ENCODE results near the gene MED20.

DNA sequence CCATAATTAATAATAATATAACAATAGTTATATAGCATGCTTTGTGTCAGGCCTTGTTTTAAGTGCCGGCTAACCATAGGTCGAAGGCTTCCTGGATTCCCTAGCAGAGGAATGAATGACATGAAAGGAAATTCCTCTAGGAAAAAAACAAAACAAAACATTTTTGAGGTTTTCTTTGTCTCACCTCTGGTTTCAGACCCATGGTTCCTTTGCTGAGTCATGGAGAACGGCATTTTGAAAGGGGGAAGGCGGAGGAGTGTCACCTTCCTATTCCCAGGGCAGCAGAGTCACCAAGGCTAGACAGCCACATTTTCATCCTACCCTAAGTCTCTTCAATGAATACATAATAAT is 46.0 kb upstream of the MED20 start:
- TF ChIP-seq, protein P1, sequence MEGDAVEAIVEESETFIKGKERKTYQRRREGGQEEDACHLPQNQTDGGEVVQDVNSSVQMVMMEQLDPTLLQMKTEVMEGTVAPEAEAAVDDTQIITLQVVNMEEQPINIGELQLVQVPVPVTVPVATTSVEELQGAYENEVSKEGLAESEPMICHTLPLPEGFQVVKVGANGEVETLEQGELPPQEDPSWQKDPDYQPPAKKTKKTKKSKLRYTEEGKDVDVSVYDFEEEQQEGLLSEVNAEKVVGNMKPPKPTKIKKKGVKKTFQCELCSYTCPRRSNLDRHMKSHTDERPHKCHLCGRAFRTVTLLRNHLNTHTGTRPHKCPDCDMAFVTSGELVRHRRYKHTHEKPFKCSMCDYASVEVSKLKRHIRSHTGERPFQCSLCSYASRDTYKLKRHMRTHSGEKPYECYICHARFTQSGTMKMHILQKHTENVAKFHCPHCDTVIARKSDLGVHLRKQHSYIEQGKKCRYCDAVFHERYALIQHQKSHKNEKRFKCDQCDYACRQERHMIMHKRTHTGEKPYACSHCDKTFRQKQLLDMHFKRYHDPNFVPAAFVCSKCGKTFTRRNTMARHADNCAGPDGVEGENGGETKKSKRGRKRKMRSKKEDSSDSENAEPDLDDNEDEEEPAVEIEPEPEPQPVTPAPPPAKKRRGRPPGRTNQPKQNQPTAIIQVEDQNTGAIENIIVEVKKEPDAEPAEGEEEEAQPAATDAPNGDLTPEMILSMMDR (IDR thresholded peaks at IDR 0.05) = no peak
- TF ChIP-seq POLR2A (IDR thresholded peaks at IDR 0.05) = no peak

Data from heart left ventricle (tissue), 13 donors.